Mesenchymal stem cell (in vitro differentiated cells and primary cell): Measurements from ENCODE around the gene GRID2.

Source experiments
- DNase-seq: peaks from one replicate; pipeline ENCODE4 v3.0.0-alpha.2; 2013
- H2AFZ ChIP-seq: one replicate; pipeline ENCODE4 v1.6.1; 2013; ENCODE audit warnings: low read depth, mild to moderate bottlenecking, control low read depth, inconsistent platforms, low read length, moderate library complexity
- H2AK5ac ChIP-seq: 2 replicates; pipeline ENCODE4 v1.6.1; 2013; ENCODE audit warnings: low read length, moderate library complexity, mild to moderate bottlenecking, inconsistent platforms; ENCODE audit not compliant: severe bottlenecking
- H2BK120ac ChIP-seq: one replicate; pipeline ENCODE4 v1.6.1; 2013; ENCODE audit warnings: low read depth, mild to moderate bottlenecking, inconsistent platforms, low read length, moderate library complexity
- H2BK12ac ChIP-seq, 2 experiments: one replicate each; pipeline ENCODE4 v1.6.1; 2013; ENCODE audit warnings: inconsistent platforms in 2 of 2, low read length in 2 of 2, mild to moderate bottlenecking in 2 of 2, moderate library complexity in 2 of 2, control low read depth in 1 of 2
- H2BK15ac ChIP-seq: one replicate; pipeline ENCODE4 v1.6.1; 2013; ENCODE audit warnings: mild to moderate bottlenecking, low read depth, inconsistent platforms; ENCODE audit not compliant: poor library complexity, severe bottlenecking
- H2BK5ac ChIP-seq: 2 replicates; pipeline ENCODE4 v1.6.1; 2013; ENCODE audit warnings: low read depth, mild to moderate bottlenecking, low read length, control low read depth, inconsistent platforms; ENCODE audit not compliant: poor library complexity, severe bottlenecking
- H3K14ac ChIP-seq, 2 experiments: one replicate each; pipeline ENCODE4 v1.6.1; 2013; ENCODE audit warnings: inconsistent platforms in 2 of 2, low read length in 2 of 2, control low read depth in 1 of 2, mild to moderate bottlenecking in 1 of 2, moderate library complexity in 1 of 2
- H3K18ac ChIP-seq, 2 experiments: one replicate each; pipeline ENCODE4 v1.6.1; 2013; ENCODE audit warnings: inconsistent platforms in 2 of 2, low read length in 2 of 2, control low read depth in 1 of 2, low read depth in 1 of 2, mild to moderate bottlenecking in 1 of 2
- H3K23ac ChIP-seq, 2 experiments: one replicate each; pipeline ENCODE4 v1.6.1; 2013; ENCODE audit warnings: inconsistent platforms in 2 of 2, low read length in 2 of 2, mild to moderate bottlenecking in 2 of 2, moderate library complexity in 2 of 2, control low read depth in 1 of 2
- H3K27ac ChIP-seq: 2 replicates; pipeline ENCODE4 v1.5.1; 2013; ENCODE audit warnings: mild to moderate bottlenecking, moderate library complexity, low read length, control low read depth, inconsistent platforms; ENCODE audit not compliant: poor library complexity, severe bottlenecking
- H3K27me3 ChIP-seq, 2 experiments: 2 replicates each; pipeline versions ENCODE4 v1.6.1 to v1.7.0; 2013; ENCODE audit warnings: low read length in 2 of 2, mild to moderate bottlenecking in 2 of 2, moderate library complexity in 2 of 2, control low read depth in 1 of 2, inconsistent platforms in 1 of 2; ENCODE audit not compliant: control insufficient read depth in 1 of 2, insufficient read depth in 1 of 2
- H3K36me3 ChIP-seq, 2 experiments: 2 replicates each; pipeline versions ENCODE4 v1.6.1 to v1.7.0; 2013; ENCODE audit warnings: low read length in 2 of 2, control low read depth in 1 of 2, inconsistent platforms in 1 of 2, low read depth in 1 of 2, mild to moderate bottlenecking in 1 of 2; ENCODE audit not compliant: insufficient read depth in 2 of 2, control insufficient read depth in 1 of 2
- H3K4ac ChIP-seq, 2 experiments: one replicate each; pipeline ENCODE4 v1.6.1; 2013; ENCODE audit warnings: inconsistent platforms in 2 of 2, low read length in 2 of 2, mild to moderate bottlenecking in 2 of 2, moderate library complexity in 2 of 2, control low read depth in 1 of 2, low read depth in 1 of 2
- H3K4me1 ChIP-seq: 2 replicates; pipeline ENCODE4 v1.6.1; 2013; ENCODE audit warnings: low read depth, low read length, control low read depth; ENCODE audit not compliant: control insufficient read depth, insufficient read depth
- H3K4me2 ChIP-seq: 2 replicates; pipeline ENCODE4 v1.6.1; 2013; ENCODE audit warnings: low read length, mild to moderate bottlenecking, inconsistent platforms; ENCODE audit not compliant: poor library complexity, severe bottlenecking
- H3K4me3 ChIP-seq, 2 experiments: 2 replicates each; pipeline versions ENCODE4 v1.5.1 to v1.7.0; 2013; ENCODE audit warnings: low read length in 2 of 2, mild to moderate bottlenecking in 2 of 2, control low read depth in 1 of 2, low read depth in 1 of 2; ENCODE audit not compliant: insufficient read depth in 1 of 2
- H3K79me1 ChIP-seq: replicated peaks from 2 replicates; pipeline ENCODE4 v1.6.1; 2013; ENCODE audit warnings: mild to moderate bottlenecking, control low read depth, low read length, inconsistent platforms; ENCODE audit not compliant: poor library complexity, severe bottlenecking
- H3K9ac ChIP-seq: 2 replicates; pipeline ENCODE4 v1.7.0; 2013; ENCODE audit warnings: mild to moderate bottlenecking, low read length, moderate library complexity
- H3K9me3 ChIP-seq: 2 replicates; pipeline ENCODE4 v1.7.0; 2013; ENCODE audit warnings: mild to moderate bottlenecking, low read length; ENCODE audit not compliant: control insufficient read depth
- H4K8ac ChIP-seq: one replicate; pipeline ENCODE4 v1.6.1; 2013; ENCODE audit warnings: inconsistent platforms, mild to moderate bottlenecking, low read length, moderate library complexity
- H4K91ac ChIP-seq: one replicate; pipeline ENCODE4 v1.6.1; 2013; ENCODE audit warnings: mild to moderate bottlenecking, low read length, inconsistent platforms
- WGBS: methylation state at CpG from one replicate; pipeline ENCODE4 v1.1.7; 2013; ENCODE audit warnings: mixed read lengths; 5-methylcytosine and 5-hydroxymethylcytosine counted together

GRID2 gene

GRCh38 chr4:93327346-93327745 lies 1023.6 kb downstream of the GRID2 start:
- Histone ChIP-seq H4K91ac (no peak overlapping the region), H2BK12ac (no peak overlapping the region), H3K9me3 (no peaks in the 10 kb centered on the region), H2AFZ (no peak overlapping the region), H2BK15ac (no peak overlapping the region), H2BK5ac (no peak overlapping the region), H3K36me3 (no peaks in the 10 kb centered on the region), H3K4ac (no peak overlapping the region), H4K8ac (no peak overlapping the region), H3K9ac (no peak overlapping the region), H3K4me1 (no peaks in the 10 kb centered on the region), H3K79me1 (no peaks in the 10 kb centered on the region), H3K27me3 (no peaks in the 10 kb centered on the region), H3K14ac (no peak overlapping the region), H2AK5ac (no peak overlapping the region), H3K27ac (no peak overlapping the region), H2BK120ac (no peak overlapping the region), H3K4me3 (no peak overlapping the region), H3K18ac (no peak overlapping the region), H3K23ac (no peak overlapping the region), H3K4me2 (no peak overlapping the region)
- DNase-seq: no peak

- Histone ChIP-seq H2BK120ac (no peak overlapping the region), H3K14ac (no peak overlapping the region), H4K8ac (no peak overlapping the region), H3K27ac (no peak overlapping the region), H2BK12ac (no peak overlapping the region), H3K18ac (no peak overlapping the region), H2AK5ac (no peak overlapping the region), H3K9ac (no peak overlapping the region), H2BK5ac (no peak overlapping the region), H2BK15ac (no peak overlapping the region), H3K36me3 (no peaks in the 10 kb centered on the region), H3K4me3 (no peak overlapping the region), H3K27me3 (no peaks in the 10 kb centered on the region), H3K9me3 (no peaks in the 10 kb centered on the region), H3K4me2 (no peak overlapping the region), H3K23ac (no peak overlapping the region), H3K4ac (no peak overlapping the region), H3K79me1 (no peaks in the 10 kb centered on the region), H2AFZ (no peak overlapping the region), H3K4me1 (no peaks in the 10 kb centered on the region), H4K91ac (no peak overlapping the region)
- WGBS: 44% methylated on average over 1 of the region's 3 CpGs
- DNase-seq: no peak
Observed at GRCh38 chr4:93334003-93334402, 1030.2 kb downstream of the GRID2 start.

GRCh38 chr4:93337196-93337595 lies 1033.4 kb downstream of the GRID2 start:
- DNase-seq: no peak
- H2BK120ac ChIP-seq: no peak overlapping the region
- no peak overlapping the region for H3K18ac ChIP-seq
- no peak overlapping the region for H3K4ac ChIP-seq
- no peak overlapping the region for H3K27ac ChIP-seq
- no peaks in the 10 kb centered on the region for H3K4me1 ChIP-seq
- H3K23ac ChIP-seq: no peak overlapping the region
- WGBS: 100% methylated on average over 1 of the region's 3 CpGs
- no peak overlapping the region for H2AK5ac ChIP-seq
- no peak overlapping the region for H4K91ac ChIP-seq
- no peak overlapping the region for H3K4me2 ChIP-seq
- H4K8ac ChIP-seq: no peak overlapping the region
- no peaks in the 10 kb centered on the region for H3K36me3 ChIP-seq
- H2BK12ac ChIP-seq: no peak overlapping the region
- H2AFZ ChIP-seq: no peak overlapping the region
- H3K4me3 ChIP-seq: no peak overlapping the region
- H3K14ac ChIP-seq: no peak overlapping the region
- no peaks in the 10 kb centered on the region for H3K79me1 ChIP-seq
- H2BK15ac ChIP-seq: no peak overlapping the region
- no peak overlapping the region for H3K9ac ChIP-seq
- no peaks in the 10 kb centered on the region for H3K27me3 ChIP-seq
- H3K9me3 ChIP-seq: no peaks in the 10 kb centered on the region
- no peak overlapping the region for H2BK5ac ChIP-seq

- Histone ChIP-seq H2AFZ (no peak overlapping the region), H3K14ac (no peak overlapping the region), H2BK5ac (no peak overlapping the region), H4K91ac (no peak overlapping the region), H3K4me3 (no peak overlapping the region), H3K9ac (no peak overlapping the region), H4K8ac (no peak overlapping the region), H3K18ac (no peak overlapping the region), H3K27me3 (no peaks in the 10 kb centered on the region), H3K79me1 (no peaks in the 10 kb centered on the region), H3K4ac (no peak overlapping the region), H2BK12ac (no peak overlapping the region), H2AK5ac (no peak overlapping the region), H3K4me1 (no peaks in the 10 kb centered on the region), H3K4me2 (no peak overlapping the region), H3K27ac (no peak overlapping the region), H2BK15ac (no peak overlapping the region), H3K23ac (no peak overlapping the region), H3K36me3 (no peaks in the 10 kb centered on the region), H2BK120ac (no peak overlapping the region), H3K9me3 (no peaks in the 10 kb centered on the region)
- DNase-seq: no peak
- 87% methylated on average over 2 of the region's 2 CpGs for WGBS
Observed at GRCh38 chr4:93342738-93343137, 1039.0 kb downstream of the GRID2 start.
